22Rv1 (cell line): ENCODE data around the gene TTC28.

Experiments used
- ZFX ChIP-seq: fragments of 450-650 bp; IDR thresholded peaks from 2 replicates; pipeline ENCODE4 v1.6.1; 2017; ENCODE audit warnings: antibody characterized with exemption, borderline replicate concordance
- TF ChIP-seq, protein P1 (sequence below): fragments of 450-650 bp; IDR thresholded peaks from 2 replicates; pipeline ENCODE4 v1.5.1; 2017; ENCODE audit warnings: mild to moderate bottlenecking

DNA sequence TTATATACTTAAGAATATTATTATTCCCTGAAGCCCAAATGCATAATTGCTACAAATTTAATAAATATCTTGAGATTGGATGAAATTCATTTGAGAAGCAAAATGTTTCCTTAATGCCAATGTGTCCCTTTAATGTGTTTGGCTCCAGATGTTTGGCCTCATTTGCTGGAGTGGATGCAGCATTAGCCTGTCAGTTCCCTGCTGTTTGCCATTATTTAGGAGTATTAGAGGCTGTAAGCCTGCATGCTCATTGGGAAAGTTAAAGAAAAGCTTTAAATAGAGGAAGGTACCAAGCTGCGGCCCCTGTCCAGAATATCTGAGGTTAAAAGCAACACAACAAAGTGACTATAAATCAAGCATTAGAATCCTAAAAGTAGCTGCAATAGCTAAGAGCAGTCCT lies 705.8 kb downstream of the TTC28 start:
- TF ChIP-seq, protein P1, sequence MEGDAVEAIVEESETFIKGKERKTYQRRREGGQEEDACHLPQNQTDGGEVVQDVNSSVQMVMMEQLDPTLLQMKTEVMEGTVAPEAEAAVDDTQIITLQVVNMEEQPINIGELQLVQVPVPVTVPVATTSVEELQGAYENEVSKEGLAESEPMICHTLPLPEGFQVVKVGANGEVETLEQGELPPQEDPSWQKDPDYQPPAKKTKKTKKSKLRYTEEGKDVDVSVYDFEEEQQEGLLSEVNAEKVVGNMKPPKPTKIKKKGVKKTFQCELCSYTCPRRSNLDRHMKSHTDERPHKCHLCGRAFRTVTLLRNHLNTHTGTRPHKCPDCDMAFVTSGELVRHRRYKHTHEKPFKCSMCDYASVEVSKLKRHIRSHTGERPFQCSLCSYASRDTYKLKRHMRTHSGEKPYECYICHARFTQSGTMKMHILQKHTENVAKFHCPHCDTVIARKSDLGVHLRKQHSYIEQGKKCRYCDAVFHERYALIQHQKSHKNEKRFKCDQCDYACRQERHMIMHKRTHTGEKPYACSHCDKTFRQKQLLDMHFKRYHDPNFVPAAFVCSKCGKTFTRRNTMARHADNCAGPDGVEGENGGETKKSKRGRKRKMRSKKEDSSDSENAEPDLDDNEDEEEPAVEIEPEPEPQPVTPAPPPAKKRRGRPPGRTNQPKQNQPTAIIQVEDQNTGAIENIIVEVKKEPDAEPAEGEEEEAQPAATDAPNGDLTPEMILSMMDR = no peak
- no peak for TF ChIP-seq ZFX
